SU-DHL-6 (cell line): ENCODE data around the gene CRYGD.

Source experiments
- EZH2phosphoT487 ChIP-seq: fragments of 200-600 bp; sonication (generic), shearing (Covaris generic); conservative IDR thresholded peaks from 2 replicates; pipeline ENCODE4 v1.6.1; 2018; ENCODE audit warnings: mild to moderate bottlenecking, antibody characterized with exemption, low read length, moderate library complexity, mixed read lengths
- TF ChIP-seq, protein P1 (sequence below): fragments of 200-600 bp; sonication (generic); IDR thresholded peaks from one replicate; pipeline ENCODE4 v1.5.1; 2017; ENCODE audit warnings: antibody characterized with exemption, mild to moderate bottlenecking, low read length, moderate library complexity; ENCODE audit not compliant: insufficient read depth, poor library complexity, severe bottlenecking

GRCh38 chr2:208112969-208113368 is 11.4 kb downstream of the CRYGD start:
- no peak for TF ChIP-seq EZH2phosphoT487
- TF ChIP-seq, protein P1, sequence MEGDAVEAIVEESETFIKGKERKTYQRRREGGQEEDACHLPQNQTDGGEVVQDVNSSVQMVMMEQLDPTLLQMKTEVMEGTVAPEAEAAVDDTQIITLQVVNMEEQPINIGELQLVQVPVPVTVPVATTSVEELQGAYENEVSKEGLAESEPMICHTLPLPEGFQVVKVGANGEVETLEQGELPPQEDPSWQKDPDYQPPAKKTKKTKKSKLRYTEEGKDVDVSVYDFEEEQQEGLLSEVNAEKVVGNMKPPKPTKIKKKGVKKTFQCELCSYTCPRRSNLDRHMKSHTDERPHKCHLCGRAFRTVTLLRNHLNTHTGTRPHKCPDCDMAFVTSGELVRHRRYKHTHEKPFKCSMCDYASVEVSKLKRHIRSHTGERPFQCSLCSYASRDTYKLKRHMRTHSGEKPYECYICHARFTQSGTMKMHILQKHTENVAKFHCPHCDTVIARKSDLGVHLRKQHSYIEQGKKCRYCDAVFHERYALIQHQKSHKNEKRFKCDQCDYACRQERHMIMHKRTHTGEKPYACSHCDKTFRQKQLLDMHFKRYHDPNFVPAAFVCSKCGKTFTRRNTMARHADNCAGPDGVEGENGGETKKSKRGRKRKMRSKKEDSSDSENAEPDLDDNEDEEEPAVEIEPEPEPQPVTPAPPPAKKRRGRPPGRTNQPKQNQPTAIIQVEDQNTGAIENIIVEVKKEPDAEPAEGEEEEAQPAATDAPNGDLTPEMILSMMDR: no peak
